HG02973 (cell line): ENCODE data around the gene ELMOD1.
A peak's percentile ranks its signal among the peaks of the same experiment; 100 is the strongest.
"Not testable (repeated sequence)": the region's sequence is repeated elsewhere in the genome, so short reads cannot be mapped to it uniquely, and the experiment has no call there.

Source experiments
- ATAC-seq: cut with Tn5 transposase; IDR thresholded peaks from one replicate; pipeline ENCODE4 v1.9.1; 2021; ENCODE audit warnings: moderate library complexity; ENCODE audit not compliant: unreplicated experiment

ELMOD1 gene

DNA sequence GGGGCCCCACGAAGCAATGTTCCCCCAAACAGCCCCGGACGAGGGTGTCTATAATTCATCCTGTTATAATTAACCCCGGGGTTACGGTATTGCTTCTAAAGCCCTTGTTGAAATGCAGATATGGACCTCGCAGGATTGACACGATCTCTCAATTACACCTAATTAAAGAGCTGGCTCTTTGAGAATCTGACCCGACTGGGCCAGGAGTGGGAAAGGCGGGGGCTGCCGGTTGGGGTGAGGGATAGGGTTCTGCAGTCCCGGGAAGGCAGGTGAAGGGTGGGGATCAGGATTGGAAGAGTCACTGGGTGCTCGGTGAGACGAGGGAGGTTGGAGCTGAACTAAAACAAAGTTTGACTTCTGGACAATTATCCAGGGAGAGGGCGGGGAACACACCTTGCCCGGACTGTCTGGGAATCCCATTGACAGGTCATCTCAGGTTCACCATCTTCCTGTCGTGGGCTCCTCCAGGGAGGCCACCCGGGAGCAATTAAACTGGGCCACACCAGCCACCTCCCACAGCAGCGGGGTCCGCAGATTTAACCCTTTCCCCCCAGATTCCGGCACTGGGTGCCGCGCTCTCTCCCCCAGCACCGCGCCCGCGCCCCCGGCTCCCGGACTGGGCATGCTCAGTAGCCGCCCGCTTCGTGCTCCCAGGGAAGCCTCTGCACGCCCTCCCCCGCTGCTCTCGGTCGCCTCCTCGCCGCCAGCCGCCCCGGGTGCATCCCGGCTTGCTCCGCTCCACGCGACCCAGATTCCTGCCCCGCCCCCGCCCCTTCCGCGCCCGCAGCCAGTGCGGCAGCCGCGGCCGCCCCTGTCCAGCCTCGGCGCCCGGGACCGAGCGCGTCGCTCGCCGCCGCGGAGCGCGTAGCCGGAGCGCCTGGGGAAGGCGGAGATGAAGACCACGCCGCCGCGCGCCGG lies at the start of gene ELMOD1:
TSS of gene ELMOD1 (plus strand) at position 688 of the 918 bp plus-strand sequence. CDS start 27,043 bp downstream, outside the sequence.
- ATAC-seq = peak; percentile 43

GRCh38 chr11:107545101-107545514 lies 45.8 kb upstream of the ELMOD1 start:
- no peak for ATAC-seq

GRCh38 chr11:107547961-107548360 lies 43.0 kb upstream of the ELMOD1 start:
- no peak for ATAC-seq

- no peak for ATAC-seq
These were observed 41.5 kb upstream of the ELMOD1 start for GRCh38 chr11:107549253-107549953.

DNA sequence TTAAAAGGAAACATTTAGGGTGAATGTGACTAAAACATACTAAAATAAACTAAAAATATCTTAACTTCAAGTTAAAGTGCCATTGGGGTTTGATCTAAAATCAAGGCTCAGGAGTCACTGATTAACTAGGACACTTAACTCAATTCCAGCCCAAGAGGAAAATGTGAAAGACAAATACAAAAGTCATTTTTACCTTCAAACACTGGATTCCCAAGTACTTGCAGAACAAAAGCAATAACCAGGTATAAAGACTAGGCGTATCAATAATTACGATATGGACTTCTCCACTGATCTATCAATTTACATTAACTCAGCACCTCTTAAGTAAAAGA lies 41.0 kb upstream of the ELMOD1 start:
- no peak for ATAC-seq

DNA sequence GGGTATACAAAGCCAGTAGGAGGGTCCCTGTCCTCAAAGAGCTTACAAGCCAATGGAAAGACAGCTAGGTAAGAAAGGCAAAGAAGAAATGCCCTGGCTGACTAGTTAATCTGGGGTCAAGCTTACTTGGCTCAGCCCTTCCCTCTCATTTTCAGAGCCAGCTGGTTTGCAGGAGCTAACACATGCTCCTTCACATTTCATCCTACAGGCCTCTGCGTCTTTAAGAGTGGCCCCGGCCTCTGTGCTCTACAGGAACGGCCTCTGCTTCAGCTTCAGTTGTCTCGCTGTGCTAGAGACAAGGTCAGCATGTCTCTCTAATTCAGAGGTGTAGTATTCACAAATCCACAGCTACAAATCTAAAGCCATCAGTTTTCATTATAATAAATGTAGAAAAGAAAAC lies 40.6 kb upstream of the ELMOD1 start:
- ATAC-seq = no peak

DNA sequence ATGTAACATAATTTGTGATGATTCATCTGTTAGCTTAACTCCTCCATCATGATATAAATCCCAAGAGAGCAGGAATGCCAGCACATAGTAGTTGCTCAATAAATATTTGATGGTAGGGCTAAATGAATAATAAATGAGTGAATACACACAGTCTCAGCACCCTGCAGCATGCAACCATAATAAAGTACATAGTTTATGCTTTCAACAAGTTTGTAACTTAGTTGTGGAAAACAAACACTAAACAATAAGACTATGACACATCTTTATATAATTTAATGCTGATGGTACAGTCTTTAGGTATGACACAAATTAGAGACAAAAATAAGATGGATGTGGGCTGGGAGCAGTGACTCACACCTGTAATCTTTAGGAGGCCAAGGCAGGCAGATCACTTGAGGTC lies 29.3 kb upstream of the ELMOD1 start:
- ATAC-seq = no peak

DNA sequence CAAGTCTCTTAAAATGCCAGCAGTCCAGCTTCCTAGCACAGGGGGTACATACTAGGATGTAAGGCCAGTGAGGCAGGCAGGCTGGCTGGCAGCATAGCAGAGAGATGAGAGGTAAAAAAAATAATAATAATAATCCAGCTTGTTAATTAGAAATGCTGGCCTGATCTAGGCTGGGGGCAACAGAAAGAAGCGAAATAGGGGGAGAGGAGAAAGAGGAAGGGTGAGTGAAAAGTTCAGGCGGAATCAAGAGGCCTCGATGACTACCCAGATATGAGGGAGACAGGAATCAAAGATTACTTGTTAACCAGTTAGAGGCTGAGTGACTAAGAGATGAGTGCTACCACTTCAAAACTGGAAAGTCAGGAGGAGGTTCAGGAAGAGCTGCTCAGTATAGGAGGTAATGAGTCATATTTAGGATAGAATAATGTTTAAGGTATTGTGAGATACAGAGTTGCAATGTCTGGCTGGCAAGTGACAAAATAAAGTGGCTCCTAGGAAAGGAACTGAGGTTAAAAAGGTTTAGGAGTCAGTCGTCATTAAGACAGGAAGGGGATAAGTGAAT lies 28.2 kb upstream of the ELMOD1 start:
- no peak for ATAC-seq

- peak; percentile 25 for ATAC-seq
These were observed 27.2 kb upstream of the ELMOD1 start for GRCh38 chr11:107563702-107564101.

DNA sequence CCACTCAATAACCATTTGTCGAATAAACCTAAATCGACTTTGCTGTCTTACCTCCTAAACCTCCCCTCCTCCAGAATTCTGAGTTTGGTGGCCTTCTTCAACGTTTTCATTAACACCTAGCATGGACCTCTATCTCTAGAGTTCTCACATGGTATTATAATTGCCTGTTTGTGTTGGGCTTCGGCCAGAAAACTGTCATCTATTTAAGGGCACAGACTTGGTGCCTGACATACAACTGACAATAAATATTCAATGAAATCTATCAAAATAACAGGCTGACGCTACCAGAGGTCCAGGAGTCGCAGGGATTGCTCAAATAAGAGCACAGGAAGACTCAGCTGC lies 26.1 kb upstream of the ELMOD1 start:
- peak; percentile 6 for ATAC-seq

GRCh38 chr11:107565219-107565937 lies 25.6 kb upstream of the ELMOD1 start, which contains the start of gene ALKBH8:
Gene ALKBH8 (minus strand): TSS chr11:107565735. CDS start chr11:107560893, 4,842 bp downstream.
- peak; percentile 80 for ATAC-seq

DNA sequence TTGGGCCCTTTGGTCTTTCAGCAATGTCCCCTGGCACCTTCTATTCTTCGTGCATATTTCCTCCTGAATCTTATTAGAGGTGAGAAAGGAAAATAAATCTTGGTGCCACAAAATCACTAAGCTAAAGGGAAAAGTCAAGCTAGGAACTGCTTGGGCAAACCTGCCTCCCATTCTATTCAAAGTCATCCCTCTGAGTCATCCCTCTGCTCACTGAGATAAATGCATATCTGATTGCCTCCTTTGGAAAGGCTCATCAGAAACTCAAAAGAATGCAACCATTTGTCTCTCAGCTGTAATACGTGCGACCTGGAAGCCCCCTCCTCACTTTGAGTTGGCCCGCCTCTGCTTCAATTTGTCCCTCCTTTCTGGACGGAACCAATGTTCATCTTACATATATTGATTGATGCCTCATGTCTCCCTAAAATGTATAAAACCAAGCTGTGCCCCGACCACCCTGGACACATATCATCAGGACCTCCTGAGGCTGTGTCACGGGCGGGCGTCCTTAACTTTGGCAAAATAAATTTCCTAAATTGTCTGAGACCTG lies 24.9 kb upstream of the ELMOD1 start:
- ATAC-seq = not testable (repeated sequence)

DNA sequence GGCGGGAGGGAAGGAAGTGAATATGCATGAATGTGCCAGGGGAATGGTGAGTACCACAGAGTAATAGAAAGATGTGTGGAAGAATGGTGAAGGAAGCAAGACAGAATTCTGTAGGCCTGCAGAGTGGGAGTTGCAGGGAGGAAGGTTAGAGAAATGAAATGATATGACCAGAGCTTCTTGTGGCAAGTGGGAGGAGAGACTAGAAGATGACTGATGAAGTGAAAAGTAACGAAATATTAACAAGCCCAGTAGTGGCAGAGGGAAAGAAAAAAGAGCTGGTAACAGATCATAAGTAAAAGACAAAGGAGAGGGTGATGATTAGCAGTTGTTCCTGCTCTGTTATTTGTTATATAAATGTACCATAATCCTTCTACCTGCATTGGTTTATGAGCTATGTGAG lies 24.4 kb upstream of the ELMOD1 start:
- ATAC-seq = no peak

- no peak for ATAC-seq
These were observed 23.1 kb upstream of the ELMOD1 start for GRCh38 chr11:107567739-107568335.

DNA sequence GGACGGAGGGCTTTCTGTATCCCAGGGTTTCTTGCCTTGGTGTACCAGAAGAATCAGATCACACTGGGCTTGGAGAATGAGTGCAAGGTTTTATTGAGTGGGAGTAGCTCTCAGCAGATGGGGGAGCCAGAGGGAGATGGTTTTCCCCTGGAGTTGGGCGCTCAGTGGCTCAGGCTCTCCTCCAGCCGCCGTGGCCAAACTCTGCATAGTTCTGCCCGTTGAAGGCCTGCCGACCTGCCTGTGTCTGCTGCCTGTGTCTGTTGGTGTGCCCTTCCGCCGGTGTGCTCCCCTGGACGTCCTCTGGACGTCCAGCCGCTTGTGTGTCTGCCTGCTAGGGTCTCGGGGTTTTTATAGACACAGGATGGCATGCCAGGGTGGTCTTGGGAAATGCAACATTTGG lies 20.9 kb upstream of the ELMOD1 start:
- ATAC-seq = no peak

DNA sequence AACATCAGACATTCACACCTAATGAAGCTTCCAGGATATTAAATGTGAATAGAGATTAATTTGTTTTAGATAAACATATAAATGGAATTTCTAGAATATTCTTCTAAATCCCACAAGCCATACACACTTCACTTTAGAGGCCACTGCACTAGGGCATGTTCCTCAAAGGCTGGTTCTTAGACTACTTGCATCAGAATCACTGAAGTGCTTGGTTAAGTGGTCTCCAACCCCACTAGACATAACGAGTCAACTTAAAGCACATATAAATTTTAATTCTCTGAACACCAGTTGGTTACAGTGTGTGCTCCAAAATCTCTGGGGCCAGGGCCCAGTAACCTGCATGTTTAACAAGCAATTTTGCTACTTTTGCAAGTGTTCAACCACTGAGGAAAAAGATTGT lies 17.5 kb upstream of the ELMOD1 start:
- no peak for ATAC-seq

DNA sequence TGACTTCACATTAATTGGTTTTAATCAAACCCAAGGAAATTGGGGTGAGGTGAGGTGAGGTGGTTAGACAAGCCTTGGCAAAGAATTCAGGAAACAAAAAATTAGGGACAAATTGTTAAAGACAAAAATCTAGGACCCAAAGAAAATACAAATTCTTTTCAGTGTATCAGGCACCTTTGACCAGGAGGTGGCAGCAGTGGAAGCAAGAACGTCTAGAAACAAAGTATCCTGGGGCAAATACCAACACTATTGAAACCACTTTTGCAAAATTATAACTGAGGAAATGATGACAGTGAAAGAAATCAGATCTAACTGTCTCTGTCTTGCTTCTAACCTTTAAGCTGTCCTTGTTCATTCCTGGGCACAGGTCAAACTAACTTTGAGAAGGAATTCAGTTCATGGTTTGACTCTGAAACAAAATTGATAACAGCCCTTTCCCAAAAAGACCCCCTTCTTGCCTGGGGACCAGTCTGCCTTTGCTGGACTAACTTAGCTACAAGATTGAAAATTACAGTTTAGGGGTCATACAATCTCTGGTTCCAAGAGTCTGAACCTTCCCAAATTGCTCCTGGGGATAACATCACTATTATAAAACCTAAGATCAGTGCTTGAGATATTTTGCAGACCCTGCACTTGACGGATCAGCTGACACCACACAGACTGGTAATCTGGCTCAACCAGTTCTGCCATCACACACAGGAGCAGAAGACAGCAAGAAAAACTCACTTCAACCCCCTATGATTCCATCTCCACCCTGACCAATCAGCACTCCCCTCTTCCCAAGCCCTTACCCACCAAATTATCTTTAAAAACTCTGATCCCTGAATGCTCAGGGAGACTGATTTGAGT lies 14.2 kb upstream of the ELMOD1 start:
- peak; percentile 63 for ATAC-seq

DNA sequence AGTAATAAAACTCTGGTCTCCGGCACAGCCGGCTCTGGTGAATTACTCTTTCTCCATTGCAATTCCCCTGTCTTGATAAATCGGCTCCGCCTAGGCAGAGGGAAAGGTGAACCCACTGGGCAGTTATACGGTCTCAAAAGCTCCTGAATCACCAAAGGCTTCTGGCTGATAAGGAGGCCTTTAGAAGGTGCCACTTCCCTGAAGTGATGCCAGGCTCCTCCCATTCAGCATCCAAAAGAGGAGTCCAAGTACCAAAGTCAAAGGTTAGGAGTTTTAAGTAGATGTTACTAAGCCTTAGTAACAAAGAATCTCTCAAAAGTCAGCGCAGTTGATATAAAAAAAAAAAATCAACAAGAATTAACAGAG lies 13.6 kb upstream of the ELMOD1 start:
- no peak for ATAC-seq

DNA sequence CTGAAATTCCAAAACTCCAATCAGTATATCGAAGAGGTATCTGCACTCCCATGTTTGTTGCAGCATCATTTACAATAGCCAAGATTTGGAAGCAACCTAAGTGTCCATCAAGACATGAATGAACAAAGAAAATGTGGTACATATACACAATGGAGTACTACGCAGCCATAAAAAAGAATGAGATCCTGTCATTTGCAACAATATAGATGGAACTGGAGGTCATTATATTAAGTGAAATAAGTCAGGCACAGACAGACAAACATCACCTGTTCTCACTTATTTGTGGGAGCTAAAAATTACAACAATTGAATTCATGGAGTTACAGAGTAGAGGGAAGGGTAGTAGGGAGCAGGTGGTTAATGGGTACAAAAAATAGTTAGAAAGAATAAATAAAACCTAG lies 11.8 kb upstream of the ELMOD1 start:
- not testable (repeated sequence) for ATAC-seq

DNA sequence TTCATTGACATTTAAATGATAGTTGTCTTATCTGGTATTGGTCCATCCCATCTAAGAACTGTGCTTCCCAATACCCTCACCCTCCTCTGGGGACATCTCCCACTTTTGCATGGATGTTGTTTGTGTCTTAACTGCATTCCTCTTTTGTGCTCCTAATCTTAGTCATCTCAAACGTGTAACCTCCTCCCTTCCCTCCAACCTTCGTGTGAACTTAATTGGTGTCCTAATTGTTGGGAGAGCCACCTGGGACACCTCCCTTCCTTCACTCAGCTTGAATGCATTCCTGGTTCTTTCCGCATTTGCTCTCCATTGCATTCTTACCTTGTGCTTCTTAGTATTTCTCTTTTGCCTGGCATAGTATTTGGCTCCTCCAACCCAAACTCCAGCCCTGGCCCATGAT lies 9.8 kb upstream of the ELMOD1 start:
- no peak for ATAC-seq
